GM18907 (cell line): ENCODE measurements around the gene BMF.

Experiments used
- ATAC-seq: cut with Tn5 transposase; IDR thresholded peaks from one replicate; pipeline ENCODE4 v1.9.1; 2021; ENCODE audit warnings: mild to moderate bottlenecking, moderate library complexity; ENCODE audit not compliant: unreplicated experiment

Gene BMF

GRCh38 chr15:40104296-40104864, 4.3 kb downstream of the BMF start:
- no peak for ATAC-seq

GRCh38 chr15:40103864-40104271, 4.8 kb downstream of the BMF start:
- no peak for ATAC-seq

- ATAC-seq: no peak
Observed at GRCh38 chr15:40102897-40103858, 5.5 kb downstream of the BMF start.

- no peak for ATAC-seq
Observed at GRCh38 chr15:40100947-40101905, 7.5 kb downstream of the BMF start.

- no peak for ATAC-seq
Observed at GRCh38 chr15:40100123-40100946, 8.3 kb downstream of the BMF start.

GRCh38 chr15:40098489-40099261, 10.0 kb downstream of the BMF start:
- peak; percentile 78 for ATAC-seq

GRCh38 chr15:40097968-40098476, 10.7 kb downstream of the BMF start:
- ATAC-seq: no peak

GRCh38 chr15:40097096-40097967, 11.3 kb downstream of the BMF start:
- ATAC-seq: no peak

GRCh38 chr15:40096094-40096891, 12.4 kb downstream of the BMF start:
- peak; percentile 35 for ATAC-seq

GRCh38 chr15:40095371-40096093, 13.1 kb downstream of the BMF start:
- ATAC-seq: no peak

- ATAC-seq: no peak
Observed at GRCh38 chr15:40094156-40094555, 14.5 kb downstream of the BMF start.

- no peak for ATAC-seq
Observed at GRCh38 chr15:40092979-40093869, 15.5 kb downstream of the BMF start.

GRCh38 chr15:40092256-40092978, 16.3 kb downstream of the BMF start:
- ATAC-seq: no peak

- no peak for ATAC-seq
Observed at GRCh38 chr15:40091861-40092255, 16.8 kb downstream of the BMF start.

- no peak for ATAC-seq
Observed at GRCh38 chr15:40090774-40091455, 17.8 kb downstream of the BMF start.
